Heart left ventricle (tissue), 13 donors: ENCODE data around the gene TBRG4.

Experiments used
- CTCF ChIP-seq, 12 donors: fragments of 200-600 bp; sonication (generic) in 4 of 12; IDR thresholded peaks; one replicate each; pipeline versions ENCODE4 v1.5.0 to v1.8.0; 2018 to 2022; ENCODE audit warnings: antibody characterized with exemption in 12 of 12, mild to moderate bottlenecking in 5 of 12
- POLR2A ChIP-seq, 2 donors: fragments of 450-650 bp; IDR thresholded peaks; one replicate each; pipeline ENCODE4 v1.6.1; 2017; ENCODE audit warnings: antibody characterized with exemption in 2 of 2, mild to moderate bottlenecking in 2 of 2, moderate library complexity in 2 of 2
- donor health status: ischemic (EF 13 %, LVEDD 7.1; RV severe dilation, severe dysfunction).
- donor health status: DM: no; HTN: yes; CAD: no.
- donor health status: DM: no; HTN: no; CAD: no.
- donor health status: ischemic (EF 25% LVEDD 6.9; RV normal size, moderate dysfunction).
- donor health status: ischemic (EF 25% LVEDD 5.7; RV mildly dilated, moderate dysfunction).
- donor health status: ischemic (EF 35%, LVEDD 5.7; RV mildly dilated, moderate dysfunction).
- donor health status: nonischemic (EF 11% LVEDD 7.7; RV severe dilation, severe dysfunction).
- donor health status: DM: yes; HTN: yes; CAD: no.
- donor health status: PGD.
- donor health status: ischemic (EF 29% LVEDD 5.4; RV normal size, mild dysfunction).
- donor health status: nonischemic (EF 23%, LVEDD 6.1; RV moderate dilation, normal function).

- TF ChIP-seq CTCF (IDR thresholded peaks at IDR 0.05) (no peak), POLR2A (IDR thresholded peaks at IDR 0.05) (no peak)
Measured at GRCh38 chr7:45147858-45148652, 36.6 kb upstream of the TBRG4 start.
